22Rv1 (cell line): ENCODE results near the gene PHPT1.

Experiments
- CTCF ChIP-seq: fragments of 450-650 bp; IDR thresholded peaks from 2 replicates; pipeline ENCODE4 v1.5.1; 2017; ENCODE audit warnings: mild to moderate bottlenecking
- ZFX ChIP-seq: fragments of 450-650 bp; IDR thresholded peaks from 2 replicates; pipeline ENCODE4 v1.6.1; 2017; ENCODE audit warnings: antibody characterized with exemption, borderline replicate concordance

GRCh38 chr9:136805207-136805740, 43.9 kb upstream of the PHPT1 start:
- TF ChIP-seq CTCF (no peak), ZFX (no peak)
